Peyer's patch (tissue), 4 donors: ENCODE results near the gene VASN. TPM values are rescaled to one million over a fixed set of nuclear protein-coding genes. Genes with fewer than 3 reads are reported as not detected.

ENCODE experiments used
- DNase-seq, 3 donors: peaks; one replicate each; pipeline ENCODE4 v3.0.0-alpha.2; 2017 to 2019
- H3K27ac ChIP-seq, 4 donors: fragments of 200-600 bp; sonication (generic); one replicate each; pipeline ENCODE4 v1.5.1; 2016 to 2019
- H3K27me3 ChIP-seq, 2 donors: fragments of 200-600 bp; sonication (generic); one replicate each; pipeline ENCODE4 v1.5.1; 2019
- H3K36me3 ChIP-seq, 3 donors: fragments of 200-600 bp; sonication (generic); one replicate each; pipeline ENCODE4 v1.5.1; 2016 to 2019
- H3K4me1 ChIP-seq, 4 donors: fragments of 200-600 bp; sonication (generic); one replicate each; pipeline ENCODE4 v1.5.1; 2016 to 2019
- H3K4me3 ChIP-seq, 4 donors: fragments of 200-600 bp; sonication (generic); 1 replicate in 3 of 4; 2 replicates in 1 of 4; pipeline ENCODE4 v1.5.1; 2016 to 2019; ENCODE audit warnings: mild to moderate bottlenecking in 1 of 4
- H3K9me3 ChIP-seq, 4 donors: fragments of 200-600 bp; sonication (generic); one replicate each; pipeline ENCODE4 v1.5.1; 2016 to 2019; ENCODE audit warnings: mild to moderate bottlenecking in 1 of 4
- CTCF ChIP-seq, 6 experiments: fragments of 450-650 bp in 4 of 6; fragments of 200-600 bp in 2 of 6; sonication (generic) in 1 of 6; IDR thresholded peaks; one replicate each; pipeline ENCODE4 v1.5.1; 2017 to 2019; ENCODE audit warnings: antibody characterized with exemption in 6 of 6, mild to moderate bottlenecking in 3 of 6, moderate library complexity in 1 of 6
- POLR2A ChIP-seq, 2 donors: fragments of 450-650 bp; IDR thresholded peaks; one replicate each; pipeline ENCODE4 v1.5.1; 2017; ENCODE audit warnings: antibody characterized with exemption in 2 of 2, mild to moderate bottlenecking in 2 of 2, moderate library complexity in 2 of 2
- total RNA-seq, 4 donors: library from RNA; depleted of rRNA; stranded (reverse); fragments of >200 nt; gene quantifications; one replicate each; pipeline ENCODE4 v1.1.0, GENCODE V29; 2016

The VASN gene
- total RNA-seq, 4 donors from 2014 or later: 2.1 to 18.2 (median 8.4) TPM

- no peak overlapping the region for H3K4me3 ChIP-seq
- TF ChIP-seq POLR2A (IDR thresholded peaks at IDR 0.05) (no peak), CTCF (IDR thresholded peaks at IDR 0.05) (no peak)
- no peaks in the 10 kb centered on the region for H3K27me3 ChIP-seq
- peaks cover 0 to 55% (median 12%) of the 10 kb centered on the region in 4 donors for H3K4me1 ChIP-seq
- H3K36me3 ChIP-seq: peaks cover 0 to 23% (median 0%) of the 10 kb centered on the region in 3 donors
- DNase-seq: no peak
- no peaks in the 10 kb centered on the region for H3K9me3 ChIP-seq
- peak overlapping the region; percentile 40 to 84 (median 76) for H3K27ac ChIP-seq
Measured at GRCh38 chr16:4370151-4370550, 1.5 kb upstream of the VASN start.

GRCh38 chr16:4370570-4371356, 885 bp upstream of the VASN start:
- Histone ChIP-seq H3K27ac (peak overlapping the region; percentile 40 to 84 (median 76)), H3K27me3 (no peaks in the 10 kb centered on the region), H3K36me3 (peaks cover 0 to 17% (median 0%) of the 10 kb centered on the region in 3 donors), H3K4me3 (no peak overlapping the region), H3K4me1 (peaks cover 0 to 59% (median 12%) of the 10 kb centered on the region in 4 donors), H3K9me3 (no peaks in the 10 kb centered on the region)
- no peak for TF ChIP-seq POLR2A (IDR thresholded peaks at IDR 0.05)
- DNase-seq: peak in 2 of 3 donors; percentile 29 to 70

- Histone ChIP-seq H3K36me3 (peaks cover 0 to 8% (median 0%) of the 10 kb centered on the region in 3 donors), H3K4me1 (peaks cover 0 to 71% (median 12%) of the 10 kb centered on the region in 4 donors), H3K27me3 (no peaks in the 10 kb centered on the region), H3K27ac (peak overlapping the region; percentile 40 to 84 (median 76)), H3K9me3 (no peaks in the 10 kb centered on the region), H3K4me3 (peak overlapping the region; percentile 43 to 80 (median 70))
- no peak for TF ChIP-seq CTCF (IDR thresholded peaks at IDR 0.05)
- TF ChIP-seq POLR2A (IDR thresholded peaks at IDR 0.05): no peak
- DNase-seq: no peak
Measured at GRCh38 chr16:4372001-4372577, 441 bp downstream of the VASN start.

GRCh38 chr16:4372578-4373355, 1.1 kb downstream of the VASN start:
- Histone ChIP-seq H3K36me3 (peaks cover 0 to 4% (median 0%) of the 10 kb centered on the region in 3 donors), H3K9me3 (no peaks in the 10 kb centered on the region), H3K27me3 (no peaks in the 10 kb centered on the region), H3K4me1 (peaks cover 0 to 77% (median 12%) of the 10 kb centered on the region in 4 donors), H3K27ac (peak overlapping the region; percentile 40 to 84 (median 76)), H3K4me3 (peak overlapping the region; percentile 43 to 80 (median 70))
- no peak for DNase-seq
- TF ChIP-seq POLR2A (IDR thresholded peaks at IDR 0.05) (no peak), CTCF (IDR thresholded peaks at IDR 0.05) (no peak)

- Histone ChIP-seq H3K9me3 (no peaks in the 10 kb centered on the region), H3K36me3 (no peaks in the 10 kb centered on the region), H3K4me3 (peak overlapping the region; percentile 43 to 80 (median 70)), H3K27ac (peak overlapping the region; percentile 40 to 84 (median 76)), H3K27me3 (no peaks in the 10 kb centered on the region), H3K4me1 (peaks cover 0 to 78% (median 12%) of the 10 kb centered on the region in 4 donors)
- no peak for DNase-seq
- no peak for TF ChIP-seq POLR2A (IDR thresholded peaks at IDR 0.05)
- no peak for TF ChIP-seq CTCF (IDR thresholded peaks at IDR 0.05)
Measured at GRCh38 chr16:4373356-4373908, 1.8 kb downstream of the VASN start.
